Stimulated activated CD4-positive, alpha-beta T cell treated with anti-CD3 and anti-CD28 coated beads, Interleukin-15, amount 100 ng/mL, for 24 hours (primary cell): Measurements from ENCODE around the gene ANAPC5.

Experiments used
- DNase-seq: peaks from one replicate; pipeline ENCODE4 v3.0.0-alpha.2; 2020

ANAPC5 gene

GRCh38 chr12:121366063-121366459 is 13.8 kb upstream of the ANAPC5 start:
- no peak for DNase-seq

GRCh38 chr12:121365416-121366062 is 13.3 kb upstream of the ANAPC5 start:
- no peak for DNase-seq

GRCh38 chr12:121364683-121365121 is 12.5 kb upstream of the ANAPC5 start:
- no peak for DNase-seq

- no peak for DNase-seq
These were observed 5.9 kb upstream of the ANAPC5 start for GRCh38 chr12:121358073-121358472.

GRCh38 chr12:121357331-121357730 is 5.1 kb upstream of the ANAPC5 start:
- DNase-seq: no peak

- no peak for DNase-seq
These were observed 4.4 kb upstream of the ANAPC5 start for GRCh38 chr12:121356657-121357056.

- no peak for DNase-seq
These were observed 3.6 kb upstream of the ANAPC5 start for GRCh38 chr12:121355818-121356217.

GRCh38 chr12:121352682-121353018 is 439 bp upstream of the ANAPC5 start:
- no peak for DNase-seq

GRCh38 chr12:121346747-121347146 is 5.5 kb downstream of the ANAPC5 start:
- no peak for DNase-seq

GRCh38 chr12:121345151-121345815 is 6.9 kb downstream of the ANAPC5 start:
- no peak for DNase-seq

GRCh38 chr12:121344506-121344905 is 7.7 kb downstream of the ANAPC5 start:
- DNase-seq: no peak

- no peak for DNase-seq
These were observed 14.8 kb downstream of the ANAPC5 start for GRCh38 chr12:121337416-121337815.

- DNase-seq: no peak
These were observed 17.5 kb downstream of the ANAPC5 start for GRCh38 chr12:121334513-121335343.

GRCh38 chr12:121333747-121334146 is 18.5 kb downstream of the ANAPC5 start:
- no peak for DNase-seq

- no peak for DNase-seq
These were observed 21.0 kb downstream of the ANAPC5 start for GRCh38 chr12:121331248-121331647.

GRCh38 chr12:121330692-121331091 is 21.5 kb downstream of the ANAPC5 start:
- no peak for DNase-seq

- no peak for DNase-seq
These were observed 22.0 kb downstream of the ANAPC5 start for GRCh38 chr12:121330195-121330594.

GRCh38 chr12:121328620-121329019 is 23.6 kb downstream of the ANAPC5 start:
- DNase-seq: no peak

- no peak for DNase-seq
These were observed 25.1 kb downstream of the ANAPC5 start for GRCh38 chr12:121326996-121327674.

GRCh38 chr12:121325922-121326396 is 26.3 kb downstream of the ANAPC5 start:
- DNase-seq: no peak

- DNase-seq: no peak
These were observed 28.3 kb downstream of the ANAPC5 start for GRCh38 chr12:121323908-121324307.

- DNase-seq: no peak
These were observed 34.1 kb downstream of the ANAPC5 start for GRCh38 chr12:121318121-121318520.

GRCh38 chr12:121314431-121314830 is 37.8 kb downstream of the ANAPC5 start:
- no peak for DNase-seq
